ENCODE data around the gene MYO15A. TPM values are rescaled to one million over a fixed set of nuclear protein-coding genes. Genes with fewer than 3 reads are reported as not detected.

MYO15A gene
- total RNA-seq, 4 donors from 2014 or later: 1.1 to 4.2 (median 1.2) TPM

DNA sequence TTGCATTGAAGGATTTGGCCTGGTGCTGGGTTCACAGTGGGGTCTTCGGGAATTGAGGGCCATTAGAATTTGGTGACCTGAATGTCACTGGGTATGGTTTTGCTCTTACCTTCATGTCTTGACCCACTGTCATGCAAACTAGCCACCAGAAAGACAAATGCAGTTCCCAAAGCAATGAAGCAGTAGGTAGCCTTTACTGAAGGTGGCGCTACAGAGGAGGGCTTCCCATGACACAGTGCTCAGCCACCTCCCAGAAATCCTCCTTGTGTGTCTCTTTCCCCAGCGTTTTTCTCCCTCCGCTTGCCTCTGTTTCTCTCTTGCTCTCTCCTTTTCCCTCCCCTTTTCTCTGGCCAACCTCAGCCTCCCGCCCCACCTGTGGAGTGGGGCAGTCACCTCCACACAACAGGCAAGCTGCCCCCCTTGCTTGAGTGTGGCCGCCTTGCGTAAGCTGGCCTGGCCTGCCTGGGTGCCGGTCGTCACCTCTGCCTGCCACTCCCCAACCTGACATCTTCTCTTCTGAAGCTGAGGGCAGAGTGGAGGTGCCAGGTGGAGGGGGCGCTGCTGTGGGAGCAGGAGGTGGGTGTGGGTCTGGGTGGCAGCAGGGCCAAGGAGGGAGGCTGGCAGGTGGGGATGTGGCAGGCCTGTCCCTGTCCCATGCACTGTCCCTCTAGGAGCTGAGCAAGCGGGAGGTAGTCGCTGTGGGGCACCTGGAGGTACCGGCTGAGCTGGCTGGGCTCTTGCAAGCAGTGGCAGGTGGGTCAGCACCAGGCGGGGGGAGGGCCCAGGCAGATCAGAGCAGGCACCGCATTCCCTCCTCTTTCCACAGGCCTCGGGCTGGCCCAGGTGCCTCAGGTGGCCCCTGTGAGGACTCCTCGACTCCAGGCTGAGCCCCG, 34.7 kb downstream of the MYO15A start:
- Histone ChIP-seq H3K4me1 (no peaks in the 10 kb centered on the region), H3K4me3 (no peak overlapping the region), H3K27me3 (peaks cover 6% of the 10 kb centered on the region), H3K9me3 (no peaks in the 10 kb centered on the region), H3K36me3 (no peaks in the 10 kb centered on the region), H3K27ac (no peak overlapping the region)
- in situ Hi-C loops (cut with MboI; ENCODE audit: low pct_ligation_motif_present in 1 of 4, low pct_unique_long_range_greater_than_20kb in 1 of 4, low sequenced_read_pairs in 3 of 4): loop anchor here in 1 of 4 donors (10.0 kb wide), 1 partner anchor 72 kb away; no protein-coding TSS in a partner anchor
- TF ChIP-seq, protein P1, sequence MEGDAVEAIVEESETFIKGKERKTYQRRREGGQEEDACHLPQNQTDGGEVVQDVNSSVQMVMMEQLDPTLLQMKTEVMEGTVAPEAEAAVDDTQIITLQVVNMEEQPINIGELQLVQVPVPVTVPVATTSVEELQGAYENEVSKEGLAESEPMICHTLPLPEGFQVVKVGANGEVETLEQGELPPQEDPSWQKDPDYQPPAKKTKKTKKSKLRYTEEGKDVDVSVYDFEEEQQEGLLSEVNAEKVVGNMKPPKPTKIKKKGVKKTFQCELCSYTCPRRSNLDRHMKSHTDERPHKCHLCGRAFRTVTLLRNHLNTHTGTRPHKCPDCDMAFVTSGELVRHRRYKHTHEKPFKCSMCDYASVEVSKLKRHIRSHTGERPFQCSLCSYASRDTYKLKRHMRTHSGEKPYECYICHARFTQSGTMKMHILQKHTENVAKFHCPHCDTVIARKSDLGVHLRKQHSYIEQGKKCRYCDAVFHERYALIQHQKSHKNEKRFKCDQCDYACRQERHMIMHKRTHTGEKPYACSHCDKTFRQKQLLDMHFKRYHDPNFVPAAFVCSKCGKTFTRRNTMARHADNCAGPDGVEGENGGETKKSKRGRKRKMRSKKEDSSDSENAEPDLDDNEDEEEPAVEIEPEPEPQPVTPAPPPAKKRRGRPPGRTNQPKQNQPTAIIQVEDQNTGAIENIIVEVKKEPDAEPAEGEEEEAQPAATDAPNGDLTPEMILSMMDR (IDR thresholded peaks at IDR 0.05): no peak
- TF ChIP-seq POLR2AphosphoS5 (IDR thresholded peaks at IDR 0.05) (no peak), EP300 (IDR thresholded peaks at IDR 0.05; ENCODE audit: low read depth) (no peak), POLR2A (IDR thresholded peaks at IDR 0.05) (no peak)
- intact Hi-C loops (cut with DNase I; ENCODE audit: low total_unique reads): loop anchor here (10.0 kb wide), 1 partner anchor 62 kb away; no protein-coding TSS in a partner anchor
- DNase-seq: no peak
- WGBS, 2 donors (ENCODE audit: low coverage in 1 of 2): 30 to 83% methylated on average over 2 to 16 of the region's 18 CpGs

DNA sequence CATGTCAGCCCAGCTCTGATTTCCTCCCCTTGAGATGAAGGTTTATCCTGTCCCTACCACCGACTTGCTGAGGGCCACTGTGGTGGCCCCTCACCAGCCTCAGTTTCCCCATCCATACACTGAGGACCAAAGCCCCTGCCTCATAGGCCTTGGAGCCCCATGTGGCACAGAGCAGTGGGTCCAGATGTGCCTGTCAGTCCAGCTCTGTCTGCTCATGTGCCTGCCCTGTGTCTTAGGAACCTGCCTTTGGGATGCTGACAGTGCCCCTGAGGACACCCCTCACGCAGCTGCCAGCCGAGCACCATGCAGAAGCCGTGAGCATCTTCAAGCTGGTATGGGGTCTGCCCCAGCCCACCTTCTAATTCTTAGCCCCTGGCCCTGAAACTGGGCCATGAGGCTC, 35.7 kb downstream of the MYO15A start:
- 96% methylated on average over 3 of the region's 4 CpGs; no CpG with 5 or more reads in 1 of the 2 donors for WGBS, 2 donors (ENCODE audit: low coverage in 1 of 2)
- Histone ChIP-seq H3K27ac (no peak overlapping the region), H3K9me3 (no peaks in the 10 kb centered on the region), H3K27me3 (peaks cover 6% of the 10 kb centered on the region), H3K4me1 (no peaks in the 10 kb centered on the region), H3K36me3 (no peaks in the 10 kb centered on the region), H3K4me3 (no peak overlapping the region)
- TF ChIP-seq, protein P1 (IDR thresholded peaks at IDR 0.05): no peak
- TF ChIP-seq EP300 (IDR thresholded peaks at IDR 0.05; ENCODE audit: low read depth): no peak
- TF ChIP-seq POLR2A (IDR thresholded peaks at IDR 0.05): no peak
- in situ Hi-C loops (cut with MboI; ENCODE audit: low pct_ligation_motif_present in 1 of 4, low pct_unique_long_range_greater_than_20kb in 1 of 4, low sequenced_read_pairs in 3 of 4): loop anchor here in 1 of 4 donors (10.0 kb wide), 1 partner anchor 71 kb away; no protein-coding TSS in a partner anchor
- intact Hi-C loops (cut with DNase I; ENCODE audit: low total_unique reads): loop anchor here (10.0 kb wide), 1 partner anchor 61 kb away; no protein-coding TSS in a partner anchor
- DNase-seq: no peak

DNA sequence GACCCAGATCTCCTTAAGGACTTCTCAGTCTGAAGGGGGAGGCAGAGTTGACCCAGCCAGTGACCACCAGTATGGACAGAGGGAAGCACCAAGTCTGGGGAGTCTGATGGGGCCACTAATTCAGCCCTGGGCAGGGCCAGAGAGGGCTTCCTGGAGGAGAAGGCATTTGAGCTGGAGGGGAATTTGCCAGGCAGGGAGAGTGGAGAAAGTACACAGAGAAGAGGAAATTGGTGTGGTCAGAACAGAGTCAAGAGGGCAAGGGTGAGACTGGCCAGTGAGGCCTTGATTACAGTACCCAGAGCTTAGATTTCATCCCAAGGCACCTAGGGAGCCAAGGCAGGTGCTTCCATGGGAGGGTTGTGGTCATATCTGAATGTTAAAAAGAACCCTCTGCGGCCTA, 36.3 kb downstream of the MYO15A start:
- Histone ChIP-seq H3K27ac (no peak overlapping the region), H3K4me3 (no peak overlapping the region), H3K27me3 (peaks cover 6% of the 10 kb centered on the region), H3K36me3 (no peaks in the 10 kb centered on the region), H3K4me1 (no peaks in the 10 kb centered on the region), H3K9me3 (no peaks in the 10 kb centered on the region)
- WGBS, 2 donors (ENCODE audit: low coverage in 1 of 2): 79% methylated on average over 1 of the region's 1 CpG; no CpG with 5 or more reads in 1 of the 2 donors
- intact Hi-C loops (cut with DNase I; ENCODE audit: low total_unique reads): loop anchor here (10.0 kb wide), 1 partner anchor 60 kb away; no protein-coding TSS in a partner anchor
- no peak for DNase-seq
- TF ChIP-seq, protein P1 (IDR thresholded peaks at IDR 0.05): no peak
- TF ChIP-seq POLR2A (IDR thresholded peaks at IDR 0.05) (no peak), EP300 (IDR thresholded peaks at IDR 0.05; ENCODE audit: low read depth) (no peak), POLR2AphosphoS5 (IDR thresholded peaks at IDR 0.05) (no peak)
- in situ Hi-C loops (cut with MboI; ENCODE audit: low pct_ligation_motif_present in 1 of 4, low pct_unique_long_range_greater_than_20kb in 1 of 4, low sequenced_read_pairs in 3 of 4): loop anchor here in 1 of 4 donors (10.0 kb wide), 1 partner anchor 70 kb away; no protein-coding TSS in a partner anchor

DNA sequence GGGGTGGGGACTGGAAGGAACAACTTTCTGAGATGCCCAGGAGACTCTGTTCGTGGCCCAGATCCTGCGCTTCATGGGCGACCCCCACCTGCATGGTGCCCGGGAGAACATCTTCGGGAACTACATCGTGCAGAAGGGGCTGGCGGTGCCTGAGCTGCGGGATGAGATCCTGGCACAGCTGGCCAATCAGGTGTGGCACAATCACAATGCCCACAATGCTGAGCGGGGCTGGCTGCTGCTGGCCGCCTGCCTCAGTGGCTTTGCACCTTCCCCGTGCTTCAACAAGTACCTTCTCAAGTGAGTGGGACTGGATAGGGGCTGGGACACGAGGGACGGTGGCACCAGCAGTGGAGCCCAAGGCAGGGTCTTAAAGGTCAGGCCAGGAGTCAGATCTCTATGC, 37.3 kb downstream of the MYO15A start:
- no peak overlapping the region for H3K4me3 ChIP-seq
- no peaks in the 10 kb centered on the region for H3K9me3 ChIP-seq
- H3K27me3 ChIP-seq: peaks cover 6% of the 10 kb centered on the region
- H3K4me1 ChIP-seq: no peaks in the 10 kb centered on the region
- H3K36me3 ChIP-seq: no peaks in the 10 kb centered on the region
- H3K27ac ChIP-seq: no peak overlapping the region
- intact Hi-C loops (cut with DNase I; ENCODE audit: low total_unique reads): loop anchor here (10.0 kb wide), 1 partner anchor 59 kb away; no protein-coding TSS in a partner anchor
- TF ChIP-seq POLR2A (IDR thresholded peaks at IDR 0.05) (no peak), EP300 (IDR thresholded peaks at IDR 0.05; ENCODE audit: low read depth) (no peak), POLR2AphosphoS5 (IDR thresholded peaks at IDR 0.05) (no peak)
- TF ChIP-seq, protein P1 (IDR thresholded peaks at IDR 0.05): no peak
- 84 to 94% methylated on average over 3 to 13 of the region's 13 CpGs for WGBS, 2 donors (ENCODE audit: low coverage in 1 of 2)
- in situ Hi-C loops (cut with MboI; ENCODE audit: low pct_ligation_motif_present in 1 of 4, low pct_unique_long_range_greater_than_20kb in 1 of 4, low sequenced_read_pairs in 3 of 4): loop anchor here in 1 of 4 donors (10.0 kb wide), 1 partner anchor 69 kb away; no protein-coding TSS in a partner anchor
- DNase-seq: no peak
